BJ (cell line): Measurements from ENCODE around the gene RHEBL1. TPM values are rescaled to one million over a fixed set of nuclear protein-coding genes. Genes with fewer than 3 reads are reported as not detected.

Experiments used
- CTCF ChIA-PET: fragments of 350-600 bp; formaldehyde crosslinking; extraction: SDS; loops from one replicate; lab custom pipeline; 2021; ENCODE audit warnings: antibody characterized with exemption, inconsistent platforms; lab: Yijun Ruan, JAX
- POLR2A ChIA-PET: fragments of 300-600 bp; sonication (Branson Sonifier 250); formaldehyde crosslinking; extraction: SDS; loops from one replicate; lab custom pipeline; 2021; ENCODE audit warnings: antibody characterized with exemption; lab: Charles Lee
- DNase-seq: peaks from one replicate; pipeline ENCODE4 v3.0.0-alpha.2; 2011; ENCODE audit warnings: low read depth
- H3K27me3 ChIP-seq: 2 replicates; pipeline ENCODE4 v1.6.0; 2011; ENCODE audit warnings: low read length; ENCODE audit not compliant: control insufficient read depth, insufficient read depth
- H3K36me3 ChIP-seq: 2 replicates; pipeline ENCODE4 v1.5.1; 2011; ENCODE audit warnings: low read length; ENCODE audit not compliant: control insufficient read depth, insufficient read depth
- H3K4me3 ChIP-seq: 2 replicates; pipeline ENCODE4 v1.5.1; 2011; ENCODE audit warnings: low read depth, mild to moderate bottlenecking, control low read depth, low read length
- polyA plus RNA-seq: library from polyadenylated mRNA; depleted of rRNA; stranded (reverse); fragments of >200 nt; gene quantifications from 2 replicates; pipeline ENCODE4 v1.2.3, GENCODE V29; 2011
- TF ChIP-seq, protein P1 (sequence below): IDR thresholded peaks from 2 replicates; pipeline ENCODE4 v1.5.1; 2011; ENCODE audit warnings: low read depth, mild to moderate bottlenecking, control low read depth, inconsistent platforms, low read length, moderate library complexity; ENCODE audit not compliant: insufficient read depth

RHEBL1 gene
- polyA plus RNA-seq, 1 experiment, result 1.3 TPM

- ChIA-PET CTCF (interaction anchor here (0.7 to 1.5 kb wide), 9 partner anchors 9 to 43 kb away, joined by 3 to 9 read pairs (median 3); partner anchors contain the start of gene DDN), POLR2A (no interaction called here)
- Histone ChIP-seq H3K27me3 (no peaks in the 10 kb centered on the region), H3K36me3 (peaks cover 14% of the 10 kb centered on the region), H3K4me3 (no peak overlapping the region)
- no peak for DNase-seq
- TF ChIP-seq, protein P1, sequence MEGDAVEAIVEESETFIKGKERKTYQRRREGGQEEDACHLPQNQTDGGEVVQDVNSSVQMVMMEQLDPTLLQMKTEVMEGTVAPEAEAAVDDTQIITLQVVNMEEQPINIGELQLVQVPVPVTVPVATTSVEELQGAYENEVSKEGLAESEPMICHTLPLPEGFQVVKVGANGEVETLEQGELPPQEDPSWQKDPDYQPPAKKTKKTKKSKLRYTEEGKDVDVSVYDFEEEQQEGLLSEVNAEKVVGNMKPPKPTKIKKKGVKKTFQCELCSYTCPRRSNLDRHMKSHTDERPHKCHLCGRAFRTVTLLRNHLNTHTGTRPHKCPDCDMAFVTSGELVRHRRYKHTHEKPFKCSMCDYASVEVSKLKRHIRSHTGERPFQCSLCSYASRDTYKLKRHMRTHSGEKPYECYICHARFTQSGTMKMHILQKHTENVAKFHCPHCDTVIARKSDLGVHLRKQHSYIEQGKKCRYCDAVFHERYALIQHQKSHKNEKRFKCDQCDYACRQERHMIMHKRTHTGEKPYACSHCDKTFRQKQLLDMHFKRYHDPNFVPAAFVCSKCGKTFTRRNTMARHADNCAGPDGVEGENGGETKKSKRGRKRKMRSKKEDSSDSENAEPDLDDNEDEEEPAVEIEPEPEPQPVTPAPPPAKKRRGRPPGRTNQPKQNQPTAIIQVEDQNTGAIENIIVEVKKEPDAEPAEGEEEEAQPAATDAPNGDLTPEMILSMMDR, result no peak
These were observed 49.3 kb downstream of the RHEBL1 start for GRCh38 chr12:49020441-49020840.

GRCh38 chr12:49019443-49020324, 50.1 kb downstream of the RHEBL1 start:
- CTCF ChIA-PET, result interaction anchor here (0.7 to 1.5 kb wide), 10 partner anchors 10 to 44 kb away, joined by 3 to 9 read pairs (median 4); partner anchors contain the start of gene DDN
- H3K36me3 ChIP-seq, result peaks cover 13% of the 10 kb centered on the region
- H3K27me3 ChIP-seq, result no peaks in the 10 kb centered on the region
- POLR2A ChIA-PET, result interaction anchor here (0.6 kb wide), 1 partner anchor 62 kb away, joined by 14 read pairs; the partner anchor contains the start of gene ARF3
- no peak for DNase-seq
- TF ChIP-seq, protein P1, result peak; percentile 53
- no peak overlapping the region for H3K4me3 ChIP-seq

DNA sequence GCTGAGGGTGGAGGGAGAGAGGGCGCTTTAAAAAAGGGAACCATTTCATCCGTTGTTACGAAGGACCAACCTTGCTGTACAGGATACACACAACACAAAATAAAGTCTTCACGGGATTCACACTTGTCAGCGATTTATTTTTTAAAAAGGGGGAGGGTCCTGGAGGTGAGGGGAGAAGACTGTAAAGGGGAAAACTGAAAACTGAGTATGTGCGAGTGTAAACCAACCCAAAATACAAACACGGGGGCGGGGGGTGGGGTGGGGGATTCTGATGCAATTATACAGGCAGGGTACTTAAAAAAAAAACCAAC, 50.7 kb downstream of the RHEBL1 start:
- no peak for DNase-seq
- POLR2A ChIA-PET, result interaction anchor here (0.6 kb wide), 1 partner anchor 62 kb away, joined by 14 read pairs; the partner anchor contains the start of gene ARF3
- H3K36me3 ChIP-seq, result peaks cover 10% of the 10 kb centered on the region
- no peaks in the 10 kb centered on the region for H3K27me3 ChIP-seq
- TF ChIP-seq, protein P1, result no peak
- peak overlapping the region; percentile 84 for H3K4me3 ChIP-seq
- CTCF ChIA-PET, result interaction anchor here (0.7 to 1.5 kb wide), 3 partner anchors 11 to 31 kb away, joined by 3 to 5 read pairs (median 5); no protein-coding TSS in a partner anchor

DNA sequence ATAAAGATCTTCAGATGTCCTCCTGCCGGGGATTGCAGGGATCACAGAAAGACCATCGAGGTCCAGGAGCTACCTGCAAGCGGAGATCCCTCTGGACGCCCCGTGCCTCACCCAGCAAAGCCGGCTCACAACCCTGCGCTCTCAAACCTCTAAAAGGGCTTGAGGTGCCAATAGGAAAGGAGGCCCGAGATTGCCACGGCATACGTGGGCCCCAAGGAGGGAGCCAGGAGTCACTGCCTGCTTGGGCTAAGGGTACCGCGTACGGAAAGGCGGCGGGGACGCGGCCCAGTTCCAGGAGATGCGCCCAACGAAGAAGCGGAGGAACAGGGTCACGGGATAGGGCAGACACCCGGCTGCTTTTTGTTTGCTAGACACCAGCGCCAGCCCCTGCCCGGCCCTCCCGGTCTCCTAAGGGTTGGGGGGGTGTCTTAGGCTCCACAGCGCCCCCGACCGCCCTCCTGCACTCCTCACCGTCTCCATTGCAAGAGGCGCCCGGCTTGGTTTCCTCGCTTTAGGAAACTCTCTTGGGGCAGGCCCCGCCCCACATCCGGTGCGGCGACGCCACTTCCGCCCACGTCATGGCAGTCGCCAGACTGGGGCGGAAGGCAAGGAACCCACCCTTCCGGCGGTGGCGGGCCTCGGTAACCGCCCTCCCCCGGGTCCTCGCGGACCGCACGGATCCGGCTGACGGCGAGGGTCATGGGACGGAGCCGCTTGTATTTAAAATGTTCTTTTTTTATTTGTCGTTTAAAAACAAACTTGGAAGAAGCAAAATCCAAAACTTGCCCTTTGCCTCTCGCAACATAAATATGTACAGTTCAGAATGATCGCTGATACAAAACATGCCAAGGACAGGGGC, 51.3 kb downstream of the RHEBL1 start, which contains the start of gene PRKAG1:
PRKAG1 (minus strand) TSS at position 516 of the 859 bp plus-strand sequence; CDS start at position 480, 36 bp downstream.
- ChIA-PET CTCF (interaction anchor here (0.6 to 1.2 kb wide), 7 partner anchors 10 to 113 kb away, joined by 3 to 6 read pairs (median 5); no protein-coding TSS in a partner anchor), POLR2A (interaction anchor here (0.6 to 0.7 kb wide), 2 partner anchors 16 to 19 kb away, joined by 3 read pairs; no protein-coding TSS in a partner anchor)
- peaks cover 7% of the 10 kb centered on the region for H3K36me3 ChIP-seq
- no peaks in the 10 kb centered on the region for H3K27me3 ChIP-seq
- peak within 1 kb of the TSS; percentile 84 for H3K4me3 ChIP-seq
- DNase-seq, result peak; percentile 88
- TF ChIP-seq, protein P1, result peak; percentile 75
